HG03575 (cell line): ENCODE measurements around the gene KLHL22.
"Not testable (repeated sequence)": the region's sequence is repeated elsewhere in the genome, so short reads cannot be mapped to it uniquely, and the experiment has no call there.

Source experiments
- ATAC-seq: cut with Tn5 transposase; IDR thresholded peaks from one replicate; pipeline ENCODE4 v1.9.1; 2021; ENCODE audit not compliant: unreplicated experiment, insufficient number of reproducible peaks, low FRiP score; ENCODE audit errors: extremely low read depth

Gene KLHL22

DNA sequence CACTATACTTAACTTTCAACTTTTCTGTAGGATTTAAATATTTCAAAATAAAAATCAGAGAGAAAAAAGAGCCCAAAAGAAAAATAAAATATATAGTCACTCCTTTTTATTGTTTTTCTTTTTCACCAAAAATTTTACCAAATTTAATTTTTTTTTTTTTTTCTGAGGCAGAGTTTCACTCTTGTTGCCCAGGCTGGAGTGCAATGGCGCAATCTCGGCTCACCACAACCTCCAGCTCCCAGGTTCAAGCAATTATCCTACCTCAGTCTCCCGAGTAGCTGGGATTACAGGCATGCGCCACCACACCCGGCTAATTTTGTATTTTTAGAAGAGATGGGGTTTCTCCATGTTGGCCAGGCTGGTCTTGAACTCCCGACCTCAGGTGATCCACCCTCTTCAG lies 17.5 kb downstream of the KLHL22 start:
- not testable (repeated sequence) for ATAC-seq

- ATAC-seq: not testable (repeated sequence)
These were observed 20.0 kb downstream of the KLHL22 start for GRCh38 chr22:20475569-20475968.

DNA sequence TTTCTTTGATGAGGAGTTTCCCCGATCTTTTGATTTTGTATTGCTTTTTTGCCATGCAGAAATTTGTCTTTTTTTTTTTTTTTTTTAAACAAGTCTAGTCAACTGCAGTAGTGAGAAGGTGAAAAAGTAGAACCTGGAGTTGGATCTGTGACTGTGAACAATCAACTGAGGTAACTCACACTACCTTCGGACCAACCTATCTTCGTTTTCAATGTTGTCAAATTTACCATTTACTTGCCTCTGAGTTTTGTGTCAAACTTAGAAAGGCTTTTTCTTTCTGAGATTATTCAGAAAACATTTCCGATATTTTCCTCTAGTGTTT lies 20.5 kb downstream of the KLHL22 start:
- ATAC-seq: no peak

DNA sequence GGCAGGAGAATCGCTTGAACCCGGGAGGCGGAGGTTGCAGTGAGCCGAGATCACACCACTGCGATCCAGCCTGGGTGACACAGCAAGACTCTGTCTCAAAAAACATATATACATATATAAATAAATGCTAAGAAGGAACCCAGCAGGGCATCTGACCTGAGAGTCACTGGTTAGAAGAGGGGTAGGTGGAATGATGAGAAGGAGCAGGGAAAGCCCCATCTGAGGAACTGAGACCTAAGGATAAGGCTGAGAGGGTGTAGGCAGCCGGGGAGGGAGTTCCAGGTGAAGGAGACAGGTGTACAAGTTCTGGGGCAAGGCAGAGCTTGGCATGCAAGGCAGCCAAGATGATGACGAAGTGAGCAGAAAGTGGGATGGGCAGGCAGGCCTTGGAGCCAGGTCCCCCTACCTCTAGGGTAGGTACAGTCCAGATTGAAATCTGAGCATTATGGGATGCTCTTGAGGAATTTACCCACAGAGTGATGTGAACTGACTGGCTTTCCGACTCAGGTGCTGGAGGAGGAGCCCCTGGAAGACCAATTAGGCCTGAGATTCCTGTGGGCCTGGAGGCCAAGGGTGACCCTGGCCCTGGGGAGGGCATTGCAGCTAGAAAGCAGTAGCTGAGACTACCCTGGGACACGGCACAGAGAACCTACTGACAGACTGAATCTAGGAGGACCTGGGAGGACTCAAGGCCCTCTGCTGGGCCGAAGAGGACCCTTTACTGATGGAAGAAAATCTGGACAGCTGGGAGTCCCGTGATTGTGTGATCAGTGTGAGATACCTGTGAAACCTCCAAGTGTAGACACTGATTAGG lies 22.8 kb downstream of the KLHL22 start:
- ATAC-seq: no peak

- no peak for ATAC-seq
These were observed 24.3 kb downstream of the KLHL22 start for GRCh38 chr22:20471126-20471833.

DNA sequence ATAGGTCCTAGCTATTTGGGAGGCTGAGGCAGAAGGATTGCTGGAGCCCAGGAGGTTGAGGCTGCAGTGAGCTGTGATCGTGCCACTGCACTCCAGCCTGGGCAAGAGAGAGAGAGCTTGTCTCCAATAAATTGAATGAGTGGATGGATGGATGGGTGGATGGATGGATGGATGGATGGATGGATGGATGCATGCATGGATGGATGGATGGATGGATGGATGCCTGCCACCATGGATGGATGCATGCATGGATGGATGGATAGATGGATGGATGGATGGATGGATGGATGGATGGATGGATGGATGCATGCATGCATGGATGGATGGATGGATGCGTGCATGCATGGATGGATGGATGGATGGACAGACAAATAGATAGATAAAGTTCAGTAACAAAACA lies 25.1 kb downstream of the KLHL22 start:
- ATAC-seq: not testable (repeated sequence)

GRCh38 chr22:20469110-20469868 lies 26.3 kb downstream of the KLHL22 start:
- ATAC-seq: no peak

GRCh38 chr22:20466659-20467379 lies 28.8 kb downstream of the KLHL22 start:
- no peak for ATAC-seq

- no peak for ATAC-seq
These were observed 29.9 kb downstream of the KLHL22 start for GRCh38 chr22:20465759-20466077.

GRCh38 chr22:20464912-20465758 lies 30.5 kb downstream of the KLHL22 start:
- no peak for ATAC-seq

DNA sequence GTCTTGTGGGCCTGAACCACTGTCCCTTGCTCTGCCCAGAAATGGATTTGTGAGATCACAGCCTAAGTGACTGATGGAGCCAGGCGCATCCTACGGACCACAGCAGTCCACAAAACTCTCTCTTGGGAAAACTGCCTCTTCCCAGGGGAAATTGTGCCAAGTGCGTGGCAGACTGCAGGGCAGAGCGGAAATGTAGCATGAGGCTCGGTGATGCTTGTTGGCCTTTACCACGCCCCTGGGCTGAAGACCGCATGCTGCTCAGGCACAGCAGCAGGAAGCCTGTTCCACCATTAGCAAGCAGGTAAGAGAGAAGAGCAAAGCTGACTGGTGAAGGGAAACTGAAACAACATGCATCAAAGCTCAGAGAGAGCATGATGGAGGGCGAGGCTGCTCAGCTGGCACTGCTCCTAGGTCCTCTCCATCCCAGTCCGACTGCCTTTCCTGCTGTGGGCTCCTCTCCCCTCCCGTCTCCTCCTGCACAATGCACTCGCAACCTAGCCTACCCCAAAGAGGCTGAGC lies 31.4 kb downstream of the KLHL22 start:
- ATAC-seq: no peak

DNA sequence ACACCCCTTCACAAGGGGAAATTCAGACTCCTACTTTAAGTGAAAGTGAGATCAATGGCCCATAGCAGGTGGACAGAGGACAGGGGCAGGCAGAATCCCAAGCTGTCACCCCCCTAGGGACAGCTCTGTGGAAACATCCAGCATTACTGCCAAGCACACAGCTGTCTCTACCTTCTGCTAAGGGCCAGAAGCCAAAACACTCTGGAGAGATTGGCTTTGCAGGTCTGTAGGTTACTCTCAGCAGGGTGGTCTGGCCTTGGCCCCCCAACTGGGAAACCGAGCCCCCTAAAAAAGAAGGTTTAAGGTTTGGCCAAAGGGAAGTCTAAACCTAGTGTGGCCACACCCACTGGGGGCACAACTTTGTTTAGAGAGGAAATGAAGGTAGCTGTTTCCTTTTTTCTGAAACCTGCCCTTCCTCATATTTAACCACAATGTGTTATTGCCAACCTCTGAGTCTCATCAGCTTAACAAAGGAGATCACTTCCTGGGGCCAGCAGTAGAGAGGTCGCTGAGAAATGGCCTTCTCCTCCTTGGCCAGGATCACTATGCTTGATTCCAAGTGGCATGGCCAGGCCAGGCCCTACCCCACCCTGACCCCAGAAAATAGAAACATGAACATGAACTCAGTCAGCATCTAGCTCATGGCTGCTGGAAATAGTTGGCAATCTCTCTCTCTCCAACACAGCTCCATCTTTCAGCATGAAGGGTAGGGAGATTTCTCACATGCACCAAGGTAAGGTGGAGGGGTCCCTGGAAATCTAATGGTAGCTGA lies 32.1 kb downstream of the KLHL22 start:
- no peak for ATAC-seq

- no peak for ATAC-seq
These were observed 35.7 kb downstream of the KLHL22 start for GRCh38 chr22:20459862-20460261.

DNA sequence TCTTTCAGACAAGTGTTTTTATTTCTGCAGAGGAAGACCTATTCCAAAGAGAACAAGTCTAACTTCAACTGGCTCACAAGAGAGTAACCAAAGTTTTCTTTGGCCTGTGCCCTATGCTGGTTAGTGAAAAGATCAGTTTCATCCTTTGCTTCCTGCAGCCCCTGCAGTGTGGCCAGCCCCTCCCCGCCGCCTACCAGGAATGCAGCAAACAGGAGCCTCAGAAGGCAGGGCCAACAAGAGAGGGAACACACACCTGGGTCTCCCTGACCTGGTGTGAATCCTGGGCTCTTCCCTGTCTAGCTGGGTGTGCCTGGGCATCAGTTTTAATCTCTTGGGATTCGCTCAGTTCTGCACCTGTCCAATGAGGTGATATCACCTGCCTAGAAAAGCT lies 36.4 kb downstream of the KLHL22 start:
- no peak for ATAC-seq

DNA sequence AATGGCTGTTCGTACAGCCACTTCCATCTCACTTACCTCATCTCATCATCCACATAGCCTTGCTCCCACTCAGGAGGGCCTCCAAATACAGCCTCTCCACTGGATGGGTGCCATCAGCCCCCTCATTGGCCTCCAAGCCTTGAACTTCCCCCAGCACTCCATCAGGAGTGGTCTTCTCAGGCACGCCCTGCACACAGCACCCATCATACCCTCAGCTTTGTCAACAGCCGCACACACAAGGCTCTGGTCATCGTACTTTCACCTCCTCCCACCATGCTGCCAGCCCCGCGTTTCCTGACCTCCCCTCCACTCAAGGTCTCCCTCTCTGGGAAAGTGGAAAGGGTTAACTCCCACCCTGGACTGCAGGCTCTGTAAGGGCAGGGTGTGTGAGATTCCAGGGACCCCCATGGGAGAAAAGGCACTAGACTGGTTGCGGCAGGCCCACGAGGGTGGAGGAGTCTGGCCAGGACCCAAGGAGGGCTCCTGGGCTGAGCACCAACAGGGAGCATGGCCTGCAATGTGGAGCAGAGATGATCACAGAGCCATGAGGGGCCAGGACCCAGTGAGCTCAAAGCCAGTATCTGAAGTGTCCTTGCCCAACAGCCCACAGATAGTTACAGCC lies 37.0 kb downstream of the KLHL22 start:
- ATAC-seq: no peak

DNA sequence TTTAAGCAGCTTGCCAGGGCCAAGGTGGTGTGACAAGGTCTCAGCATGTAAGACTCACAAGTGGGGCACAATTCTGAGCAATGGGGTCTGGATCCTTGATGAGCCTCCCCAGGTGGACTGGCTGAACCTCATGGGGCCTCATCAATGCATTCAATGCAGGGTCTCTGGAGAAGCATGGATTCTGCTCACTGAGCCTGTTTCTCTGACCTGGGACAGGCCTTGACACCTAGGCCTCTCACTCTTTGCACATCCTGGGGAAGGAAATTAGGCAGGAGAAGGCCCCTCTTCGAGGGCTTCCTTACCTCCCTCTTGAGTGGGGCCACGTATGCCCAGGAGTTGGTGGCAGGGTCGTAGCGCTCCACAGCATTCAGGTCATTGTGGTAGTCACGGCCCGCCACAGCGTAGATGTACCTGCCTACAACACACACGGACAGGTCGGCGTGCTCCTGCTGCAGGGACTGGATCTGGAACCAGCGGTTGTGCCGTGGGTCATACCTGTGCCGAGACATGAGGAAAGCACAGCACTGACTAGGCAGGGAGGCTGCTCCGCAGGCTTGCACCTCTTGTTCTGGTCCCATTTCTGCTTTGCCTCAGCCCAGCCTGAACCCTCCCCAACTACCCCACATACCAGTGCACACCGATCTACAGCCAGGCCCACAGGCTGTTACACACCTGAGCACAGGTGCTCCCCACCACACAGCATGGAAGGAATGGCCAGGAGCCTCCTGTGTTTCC lies 37.9 kb downstream of the KLHL22 start:
- no peak for ATAC-seq

DNA sequence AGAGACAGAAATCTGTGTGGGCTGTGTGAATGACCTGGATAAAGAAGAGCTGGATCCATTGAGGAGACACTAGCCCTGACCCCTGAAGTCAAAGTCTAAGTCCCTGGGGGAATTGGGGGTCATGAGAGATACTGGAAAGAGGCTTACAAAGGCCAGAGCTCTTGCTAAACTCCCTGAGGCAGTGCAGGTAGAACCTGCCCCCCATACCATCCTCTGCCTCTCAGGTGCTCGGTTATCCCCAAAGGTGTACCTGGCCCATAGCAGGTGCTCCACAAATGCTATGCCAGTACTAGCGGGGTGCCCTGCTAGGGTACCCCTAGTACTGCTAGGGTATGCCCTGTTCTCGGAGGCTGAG lies 38.9 kb downstream of the KLHL22 start:
- ATAC-seq: no peak
